Spleen (tissue), 11 donors: ENCODE measurements around the gene RPS10. TPM values are rescaled to one million over a fixed set of nuclear protein-coding genes. Genes with fewer than 3 reads are reported as not detected.

ENCODE experiments used
- DNase-seq: peaks from one replicate; pipeline ENCODE4 v3.0.0-alpha.2; 2020
- H3K27ac ChIP-seq, 8 donors: fragments of 200-600 bp; sonication (generic) in 7 of 8; 1 replicate in 4 of 8; 2 replicates in 4 of 8; pipeline versions ENCODE4 v1.5.0 to v1.8.0; 2016 to 2021; ENCODE audit warnings: inconsistent platforms in 4 of 8, mild to moderate bottlenecking in 4 of 8, moderate library complexity in 1 of 8
- H3K27me3 ChIP-seq, 7 donors: fragments of 200-600 bp; sonication (generic) in 6 of 7; replicated peaks in 1 of 7; 1 replicate in 4 of 7; 2 replicates in 3 of 7; pipeline versions ENCODE4 v1.5.0 to v1.8.0; 2016 to 2021; ENCODE audit warnings: inconsistent platforms in 3 of 7, mild to moderate bottlenecking in 1 of 7
- H3K36me3 ChIP-seq, 6 donors: fragments of 200-600 bp; sonication (generic) in 5 of 6; 1 replicate in 4 of 6; 2 replicates in 2 of 6; pipeline versions ENCODE4 v1.5.0 to v1.8.0; 2016 to 2021; ENCODE audit warnings: inconsistent platforms in 2 of 6
- H3K4me1 ChIP-seq, 6 donors: fragments of 200-600 bp; sonication (generic) in 5 of 6; 1 replicate in 3 of 6; 2 replicates in 3 of 6; pipeline versions ENCODE4 v1.5.0 to v1.8.0; 2016 to 2021; ENCODE audit warnings: inconsistent platforms in 3 of 6
- H3K4me3 ChIP-seq, 8 donors: fragments of 200-600 bp; sonication (generic) in 7 of 8; 1 replicate in 4 of 8; 2 replicates in 4 of 8; pipeline versions ENCODE4 v1.5.0 to v1.8.0; 2016 to 2021; ENCODE audit warnings: inconsistent platforms in 4 of 8, mild to moderate bottlenecking in 4 of 8, moderate library complexity in 2 of 8
- H3K9me3 ChIP-seq, 8 donors: fragments of 200-600 bp; sonication (generic) in 7 of 8; 1 replicate in 4 of 8; 2 replicates in 4 of 8; pipeline versions ENCODE4 v1.5.0 to v1.8.0; 2016 to 2021; ENCODE audit warnings: inconsistent platforms in 4 of 8
- POLR2A ChIP-seq, 3 donors: fragments of 450-650 bp; IDR thresholded peaks; one replicate each; pipeline ENCODE4 v1.5.1; 2017; ENCODE audit warnings: antibody characterized with exemption in 3 of 3, mild to moderate bottlenecking in 1 of 3
- POLR2AphosphoS5 ChIP-seq, 3 donors: sonication (generic); formaldehyde crosslinking; IDR thresholded peaks; one replicate each; pipeline ENCODE4 v1.5.1; 2017; ENCODE audit warnings: antibody characterized with exemption in 3 of 3
- WGBS, 5 donors: extraction: QIAGEN DNeasy Blood & Tissue Kit in 3 of 5; methylation state at CpG; one replicate each; pipeline versions ENCODE4 v1.1.5 to v1.1.7; 2013 to 2018; 5-methylcytosine and 5-hydroxymethylcytosine counted together
- intact Hi-C: fragments of 100-400 bp; cut with DNase I; formaldehyde crosslinking; loops from one replicate; pipeline ENCODE4 v1.15.0; 2023; ENCODE audit warnings: low total_unique reads
- polyA plus RNA-seq, 3 donors: library from polyadenylated mRNA; stranded (reverse); fragments of 200-250 nt; gene quantifications; one replicate each; pipeline ENCODE4 v1.2.1, GENCODE V29; 2013
- total RNA-seq, 7 donors: library from RNA; depleted of rRNA in 3 of 7; stranded (reverse); fragments of >200 nt in 3 of 7; fragmentation: NEBNext Ultra II Directional in 4 of 7; extraction: Animal tissue kit (Norgen Biotek cat#: 25700) in 4 of 7; gene quantifications; one replicate each; pipeline versions ENCODE4 v1.1.0 to v1.2.1, GENCODE V29; 2016 to 2021
- TF ChIP-seq, protein P1 (sequence below), 11 experiments: fragments of 200-600 bp in 7 of 11; fragments of 450-650 bp in 4 of 11; sonication (generic) in 4 of 11; IDR thresholded peaks in 8 of 11; conservative IDR thresholded peaks in 3 of 11; 1 replicate in 7 of 11; 2 replicates in 4 of 11; pipeline versions ENCODE4 v1.4.0 to v1.8.0; 2016 to 2021; ENCODE audit warnings: antibody characterized with exemption in 11 of 11, inconsistent platforms in 4 of 11, mild to moderate bottlenecking in 1 of 11
- donor health status: healthy with polysubstance abuse.
- donor health status: DM: no; HTN: no; CAD: no; lungs with moderate emphysema.
- donor health status: DM: no; HTN: no; CAD: no.
- donor health status: Bipolar disorder and iron deficiency.
- donor health status: healthy.
- donor health status: DM: no; HTN: no; CAD: no.
- donor health status: DM: yes; HTN: yes; CAD: no.

RPS10 gene
- total and polyA plus RNA-seq, 10 donors: 1,033 to 4,934 (median 1,663) TPM

DNA sequence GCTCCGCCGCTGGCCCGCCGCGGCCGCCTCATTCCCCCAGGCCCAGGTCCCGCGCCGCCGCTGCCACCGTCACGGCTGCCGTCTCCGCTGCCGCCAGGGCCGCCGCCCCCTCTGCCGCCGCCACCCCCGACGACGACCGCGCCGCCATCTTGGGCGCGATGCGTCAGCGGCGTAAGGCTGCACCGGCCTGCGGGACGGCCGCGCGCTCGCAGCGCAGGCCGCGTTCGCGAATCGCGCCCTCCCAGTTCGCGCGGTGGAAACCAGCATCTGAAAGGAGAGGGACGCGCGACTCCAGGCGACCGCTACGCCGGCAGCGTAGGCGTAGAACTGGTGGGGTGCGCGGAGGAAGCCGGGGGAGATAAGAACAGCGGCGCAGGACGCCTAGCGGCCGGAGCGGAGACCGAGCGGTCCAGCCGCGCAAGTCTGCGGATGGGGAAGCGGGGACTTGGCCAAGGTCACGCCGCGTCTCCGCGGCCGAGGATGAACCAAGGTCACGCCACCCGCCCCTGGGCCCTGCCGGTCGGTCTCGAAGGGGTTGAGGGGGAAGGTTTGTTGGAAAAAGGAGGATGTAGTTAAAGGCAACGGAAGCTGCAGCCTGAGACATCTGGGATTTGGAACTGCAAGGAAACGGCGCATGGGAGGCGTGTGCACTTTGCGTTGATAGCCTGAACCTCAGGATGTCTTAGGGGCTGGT lies 33.2 kb downstream of the RPS10 start, which contains the start of gene NUDT3:
NUDT3 (minus strand) TSS at position 173 of the 694 bp plus-strand sequence. CDS start 307 bp downstream, outside the sequence.
- H3K4me1 ChIP-seq: peaks cover 12 to 60% (median 46%) of the 10 kb centered on the region in 6 donors
- DNase-seq: peak; percentile 100
- H3K36me3 ChIP-seq: no peaks in the 10 kb centered on the region
- WGBS, 5 donors: 0 to 1% (median 1%) methylated on average over 22 to 87 of the region's 87 CpGs
- no peaks in the 10 kb centered on the region for H3K27me3 ChIP-seq
- intact Hi-C loops: loop anchor here (2.0 kb wide), 1 partner anchor 144 kb away; the partner anchor contains the start of gene SMIM29
- peak; percentile 82 to 90 (median 85) for TF ChIP-seq POLR2AphosphoS5 (IDR thresholded peaks at IDR 0.05)
- TF ChIP-seq, protein P1, sequence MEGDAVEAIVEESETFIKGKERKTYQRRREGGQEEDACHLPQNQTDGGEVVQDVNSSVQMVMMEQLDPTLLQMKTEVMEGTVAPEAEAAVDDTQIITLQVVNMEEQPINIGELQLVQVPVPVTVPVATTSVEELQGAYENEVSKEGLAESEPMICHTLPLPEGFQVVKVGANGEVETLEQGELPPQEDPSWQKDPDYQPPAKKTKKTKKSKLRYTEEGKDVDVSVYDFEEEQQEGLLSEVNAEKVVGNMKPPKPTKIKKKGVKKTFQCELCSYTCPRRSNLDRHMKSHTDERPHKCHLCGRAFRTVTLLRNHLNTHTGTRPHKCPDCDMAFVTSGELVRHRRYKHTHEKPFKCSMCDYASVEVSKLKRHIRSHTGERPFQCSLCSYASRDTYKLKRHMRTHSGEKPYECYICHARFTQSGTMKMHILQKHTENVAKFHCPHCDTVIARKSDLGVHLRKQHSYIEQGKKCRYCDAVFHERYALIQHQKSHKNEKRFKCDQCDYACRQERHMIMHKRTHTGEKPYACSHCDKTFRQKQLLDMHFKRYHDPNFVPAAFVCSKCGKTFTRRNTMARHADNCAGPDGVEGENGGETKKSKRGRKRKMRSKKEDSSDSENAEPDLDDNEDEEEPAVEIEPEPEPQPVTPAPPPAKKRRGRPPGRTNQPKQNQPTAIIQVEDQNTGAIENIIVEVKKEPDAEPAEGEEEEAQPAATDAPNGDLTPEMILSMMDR (IDR thresholded peaks at IDR 0.05 in 8 of 11, conservative IDR thresholded peaks at IDR 0.05 in 3 of 11): peak; percentile 74 to 97 (median 90)
- TF ChIP-seq POLR2A (IDR thresholded peaks at IDR 0.05): peak in 2 of 3 donors; percentile 23 to 63
- peaks cover 0 to 9% (median 5%) of the 10 kb centered on the region in 8 donors for H3K9me3 ChIP-seq
- peak within 1 kb of the TSS; percentile 83 to 99 (median 98) for H3K27ac ChIP-seq
- H3K4me3 ChIP-seq: peak within 1 kb of the TSS; percentile 82 to 100 (median 94)

DNA sequence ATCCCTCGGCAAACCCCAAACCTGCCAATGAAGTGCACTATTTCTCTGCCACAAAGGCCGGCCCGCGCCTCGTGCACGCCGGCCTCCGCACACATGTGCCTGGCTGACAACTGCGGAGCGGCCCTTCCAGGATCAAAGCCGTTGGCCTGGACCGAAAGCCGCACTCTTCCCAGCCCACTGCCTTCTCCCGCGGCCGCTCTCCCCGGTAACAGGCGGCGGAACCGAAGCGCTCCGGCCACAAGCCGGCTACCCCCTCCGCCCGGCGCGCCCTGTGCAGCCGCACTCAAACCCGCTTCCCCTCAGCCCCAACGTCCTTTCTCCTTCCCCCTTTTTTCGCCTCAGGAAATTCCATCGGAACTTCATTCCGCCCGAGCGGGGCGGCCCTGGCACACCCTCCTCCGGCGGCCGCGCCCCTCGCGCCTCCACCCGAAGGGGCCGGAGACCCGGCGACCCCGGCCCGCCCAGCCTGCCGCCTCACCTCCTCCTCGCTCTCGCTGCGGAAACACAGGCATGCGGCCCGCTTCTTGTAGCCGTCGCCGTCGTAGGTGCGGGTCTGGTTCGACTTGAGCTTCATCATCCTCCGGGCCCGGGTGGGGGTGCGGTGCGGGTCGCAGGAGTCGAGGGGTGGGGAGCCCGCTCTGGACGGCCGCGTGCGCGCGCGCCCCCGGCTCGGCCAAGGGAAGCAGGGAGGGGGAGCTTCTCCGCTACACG lies 33.9 kb downstream of the RPS10 start:
- H3K27me3 ChIP-seq: no peaks in the 10 kb centered on the region
- TF ChIP-seq POLR2AphosphoS5 (IDR thresholded peaks at IDR 0.05) (peak; percentile 8 to 72 (median 70)), POLR2A (IDR thresholded peaks at IDR 0.05) (no peak)
- intact Hi-C loops: loop anchor here (2.0 kb wide), 1 partner anchor 143 kb away; the partner anchor contains the start of gene SMIM29
- WGBS, 5 donors: 0 to 1% (median 0%) methylated on average over 45 to 78 of the region's 78 CpGs
- peak overlapping the region; percentile 82 to 100 (median 94) for H3K4me3 ChIP-seq
- no peaks in the 10 kb centered on the region for H3K36me3 ChIP-seq
- peak; percentile 90 for DNase-seq
- peaks cover 0 to 9% (median 5%) of the 10 kb centered on the region in 8 donors for H3K9me3 ChIP-seq
- peak overlapping the region; percentile 83 to 99 (median 98) for H3K27ac ChIP-seq
- peaks cover 12 to 66% (median 47%) of the 10 kb centered on the region in 6 donors for H3K4me1 ChIP-seq

DNA sequence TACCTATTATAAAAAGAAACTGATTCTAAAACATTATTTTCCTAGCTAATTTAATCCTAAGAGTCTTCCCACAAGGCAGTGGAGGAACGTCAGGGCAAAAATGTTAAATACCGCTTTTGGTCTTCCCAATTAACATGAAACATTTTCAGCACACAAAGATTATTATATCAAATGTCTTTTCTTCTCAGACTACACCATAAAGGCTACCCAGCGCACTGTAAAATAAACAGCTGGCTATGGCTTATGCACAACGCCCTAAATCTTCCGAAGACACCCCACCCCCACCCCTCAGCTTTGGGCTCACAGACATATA lies 34.4 kb downstream of the RPS10 start:
- WGBS, 5 donors: 1 to 4% (median 2%) methylated on average over 5 of the region's 5 CpGs

More for the DNA sequence above, 34.4 kb downstream of the RPS10 start:
- Histone ChIP-seq H3K4me3 (peak overlapping the region; percentile 82 to 100 (median 94)), H3K36me3 (no peaks in the 10 kb centered on the region), H3K27me3 (no peaks in the 10 kb centered on the region), H3K9me3 (peaks cover 0 to 6% (median 1%) of the 10 kb centered on the region in 8 donors), H3K4me1 (peaks cover 15 to 71% (median 50%) of the 10 kb centered on the region in 6 donors), H3K27ac (peak overlapping the region; percentile 83 to 99 (median 98))
- intact Hi-C loops: no loop called here
- no peak for DNase-seq
- no peak for TF ChIP-seq POLR2AphosphoS5 (IDR thresholded peaks at IDR 0.05)
- TF ChIP-seq POLR2A (IDR thresholded peaks at IDR 0.05): no peak
- TF ChIP-seq, protein P1 (IDR thresholded peaks at IDR 0.05 in 8 of 11, conservative IDR thresholded peaks at IDR 0.05 in 3 of 11): no peak
